ENCODE measurements around the gene ZNHIT2. TPM values are rescaled to one million over a fixed set of nuclear protein-coding genes. Genes with fewer than 3 reads are reported as not detected.

Gene ZNHIT2
- total RNA-seq, 4 donors from 2014 or later, result 4.4 to 12.6 (median 8.2) TPM

DNA sequence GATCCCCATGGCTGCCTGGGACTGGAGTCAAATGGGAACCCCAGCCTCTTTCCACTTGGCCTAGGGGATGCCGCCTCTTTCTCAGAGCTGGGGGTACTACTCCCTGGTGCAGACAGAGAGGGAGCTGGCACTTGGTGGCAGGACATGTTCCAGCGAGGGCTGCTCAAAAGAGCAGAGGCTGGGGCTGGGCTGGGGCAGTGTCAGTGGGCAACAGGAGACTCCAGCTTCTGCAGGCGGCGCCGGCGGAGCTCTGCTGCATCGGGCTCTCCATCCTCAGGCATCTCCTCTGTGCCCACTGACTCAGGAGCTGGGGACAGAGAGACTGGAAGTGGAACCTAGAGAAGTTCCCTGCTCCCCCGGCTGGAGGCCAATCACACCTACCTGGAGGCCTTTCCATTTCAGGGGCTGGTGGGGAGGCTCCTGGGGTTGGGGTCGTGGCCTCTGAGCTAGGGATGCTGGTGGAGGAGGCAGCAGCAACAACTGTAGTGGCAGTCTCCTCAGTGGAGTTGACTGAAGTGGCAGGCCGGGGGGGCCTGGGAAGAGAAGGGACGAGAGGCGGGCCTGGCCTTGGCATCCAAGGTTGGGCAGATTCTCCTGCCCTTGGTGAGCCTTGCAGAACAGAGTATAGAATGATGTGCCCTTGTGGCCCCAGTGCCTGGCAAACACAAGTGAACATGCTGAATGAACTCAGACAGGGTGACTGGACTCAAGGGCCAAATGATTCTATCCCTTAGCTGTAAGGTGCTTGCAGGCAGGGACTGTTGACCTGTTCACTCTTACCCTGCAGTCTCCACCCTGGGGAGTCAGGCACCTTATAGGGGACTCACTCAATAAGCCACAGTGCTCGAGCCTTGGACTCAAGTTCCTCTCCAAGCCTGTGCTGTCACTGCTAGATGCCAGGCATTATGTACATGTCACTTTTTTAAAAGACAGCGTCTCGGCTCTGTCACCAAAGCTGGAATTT is 11.0 kb upstream of the ZNHIT2 start:
- TF ChIP-seq, protein P1, sequence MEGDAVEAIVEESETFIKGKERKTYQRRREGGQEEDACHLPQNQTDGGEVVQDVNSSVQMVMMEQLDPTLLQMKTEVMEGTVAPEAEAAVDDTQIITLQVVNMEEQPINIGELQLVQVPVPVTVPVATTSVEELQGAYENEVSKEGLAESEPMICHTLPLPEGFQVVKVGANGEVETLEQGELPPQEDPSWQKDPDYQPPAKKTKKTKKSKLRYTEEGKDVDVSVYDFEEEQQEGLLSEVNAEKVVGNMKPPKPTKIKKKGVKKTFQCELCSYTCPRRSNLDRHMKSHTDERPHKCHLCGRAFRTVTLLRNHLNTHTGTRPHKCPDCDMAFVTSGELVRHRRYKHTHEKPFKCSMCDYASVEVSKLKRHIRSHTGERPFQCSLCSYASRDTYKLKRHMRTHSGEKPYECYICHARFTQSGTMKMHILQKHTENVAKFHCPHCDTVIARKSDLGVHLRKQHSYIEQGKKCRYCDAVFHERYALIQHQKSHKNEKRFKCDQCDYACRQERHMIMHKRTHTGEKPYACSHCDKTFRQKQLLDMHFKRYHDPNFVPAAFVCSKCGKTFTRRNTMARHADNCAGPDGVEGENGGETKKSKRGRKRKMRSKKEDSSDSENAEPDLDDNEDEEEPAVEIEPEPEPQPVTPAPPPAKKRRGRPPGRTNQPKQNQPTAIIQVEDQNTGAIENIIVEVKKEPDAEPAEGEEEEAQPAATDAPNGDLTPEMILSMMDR (IDR thresholded peaks at IDR 0.05; ENCODE audit: low read depth), result no peak

DNA sequence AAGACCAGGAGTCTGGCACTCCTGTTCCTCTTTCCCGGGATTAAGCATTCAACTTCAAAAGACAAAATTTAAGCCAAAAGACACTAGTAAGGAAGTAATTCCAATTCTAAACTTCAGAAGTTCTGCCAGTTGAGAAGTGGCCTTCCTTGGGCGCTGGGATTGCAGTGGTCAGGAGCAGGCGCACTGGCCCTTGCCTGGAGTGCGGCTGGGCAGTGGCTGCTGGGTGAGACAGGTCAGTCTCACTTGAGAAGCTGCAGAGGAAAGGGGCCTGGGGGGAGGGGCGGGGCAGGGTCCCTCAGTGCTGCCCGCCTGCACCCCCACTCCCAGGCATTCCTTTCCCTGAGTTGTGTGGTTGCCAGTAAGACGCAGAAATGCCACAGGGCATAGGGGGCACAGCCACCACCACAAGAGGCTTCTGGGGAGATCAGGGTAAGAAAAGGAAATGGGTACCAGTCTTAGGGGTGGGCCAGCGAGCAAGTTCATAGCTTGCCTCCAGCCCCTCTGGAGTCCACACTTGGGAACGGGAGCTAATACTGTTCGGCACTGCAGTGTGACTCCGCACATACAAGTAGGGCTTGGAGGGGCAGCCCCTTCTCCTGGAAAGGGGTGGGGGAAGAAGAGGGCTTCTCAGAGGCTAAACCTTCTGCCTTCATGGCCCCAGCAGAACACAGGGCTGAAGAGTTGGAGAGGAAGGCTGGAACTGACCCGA is 10.1 kb upstream of the ZNHIT2 start:
- TF ChIP-seq, protein P1 (IDR thresholded peaks at IDR 0.05; ENCODE audit: low read depth), result no peak

DNA sequence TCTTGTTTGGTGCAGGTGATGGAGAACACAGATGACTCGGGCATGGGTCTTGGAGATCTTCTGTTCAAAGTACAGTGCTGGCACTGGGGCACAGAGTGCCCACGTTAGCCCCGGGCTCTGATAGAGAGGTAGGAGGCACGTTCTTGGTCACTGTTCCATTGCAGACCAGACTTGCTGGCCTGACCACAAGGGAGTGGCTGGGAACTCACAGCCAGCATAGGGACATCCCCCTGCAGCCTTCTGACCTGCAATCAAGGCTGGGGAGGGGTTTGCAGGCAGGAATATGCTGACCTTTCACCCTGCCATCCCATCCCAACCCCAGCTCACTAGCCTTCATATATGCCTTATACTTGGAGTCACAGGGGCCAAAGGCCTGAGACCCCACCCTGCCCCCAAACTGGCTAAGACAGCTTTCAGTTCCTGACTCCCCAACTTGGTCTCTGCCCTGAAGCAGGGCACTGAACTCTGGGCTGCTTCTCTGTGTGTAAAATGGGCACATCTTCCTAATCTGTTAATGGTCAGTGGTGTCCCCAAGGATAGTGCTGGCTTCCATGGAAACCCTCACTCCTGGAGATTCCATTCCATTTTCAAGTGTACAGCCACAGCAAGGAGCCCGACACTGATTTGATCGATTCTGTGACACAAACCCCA is 9.2 kb upstream of the ZNHIT2 start:
- TF ChIP-seq, protein P1 (IDR thresholded peaks at IDR 0.05; ENCODE audit: low read depth), result no peak

DNA sequence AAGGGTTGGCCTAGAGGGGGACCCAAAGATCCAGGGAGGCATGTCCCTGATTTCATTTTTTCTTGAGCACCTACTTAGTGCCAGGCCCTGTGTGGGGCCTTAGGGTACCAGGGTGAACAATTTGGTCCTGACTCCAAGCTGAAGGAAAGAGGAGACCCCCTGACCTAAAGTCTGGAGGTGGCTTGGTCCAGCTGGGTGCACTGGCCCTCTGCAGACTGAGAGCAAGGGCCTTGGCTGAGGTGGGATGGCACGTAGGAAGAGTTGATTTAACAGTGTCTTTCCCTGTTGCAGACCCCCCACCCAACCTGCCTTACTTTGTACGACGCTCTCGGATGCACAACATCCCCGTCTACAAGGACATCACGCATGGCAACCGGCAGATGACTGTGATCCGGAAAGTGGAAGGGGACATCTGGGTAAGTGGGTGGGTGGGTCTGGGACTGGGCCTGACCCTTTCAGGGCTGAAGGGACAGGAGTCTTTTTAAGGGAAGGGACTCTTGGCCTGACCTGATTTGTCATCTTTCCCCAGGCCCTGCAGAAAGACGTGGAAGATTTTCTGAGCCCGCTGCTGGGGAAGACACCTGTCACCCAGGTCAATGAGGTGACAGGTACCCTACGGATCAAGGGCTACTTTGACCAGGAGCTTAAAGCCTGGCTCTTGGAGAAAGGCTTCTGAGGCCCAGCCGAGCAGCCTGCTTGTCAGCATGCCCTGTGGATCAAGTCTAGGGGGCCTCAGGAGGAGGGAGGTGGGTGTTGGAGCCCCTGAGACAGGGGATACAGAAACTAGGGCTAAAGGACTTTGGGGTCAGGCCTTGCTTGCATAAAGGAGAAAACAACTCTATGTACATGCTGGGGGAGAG is 7.9 kb upstream of the ZNHIT2 start:
- TF ChIP-seq, protein P1 (IDR thresholded peaks at IDR 0.05; ENCODE audit: low read depth), result no peak

DNA sequence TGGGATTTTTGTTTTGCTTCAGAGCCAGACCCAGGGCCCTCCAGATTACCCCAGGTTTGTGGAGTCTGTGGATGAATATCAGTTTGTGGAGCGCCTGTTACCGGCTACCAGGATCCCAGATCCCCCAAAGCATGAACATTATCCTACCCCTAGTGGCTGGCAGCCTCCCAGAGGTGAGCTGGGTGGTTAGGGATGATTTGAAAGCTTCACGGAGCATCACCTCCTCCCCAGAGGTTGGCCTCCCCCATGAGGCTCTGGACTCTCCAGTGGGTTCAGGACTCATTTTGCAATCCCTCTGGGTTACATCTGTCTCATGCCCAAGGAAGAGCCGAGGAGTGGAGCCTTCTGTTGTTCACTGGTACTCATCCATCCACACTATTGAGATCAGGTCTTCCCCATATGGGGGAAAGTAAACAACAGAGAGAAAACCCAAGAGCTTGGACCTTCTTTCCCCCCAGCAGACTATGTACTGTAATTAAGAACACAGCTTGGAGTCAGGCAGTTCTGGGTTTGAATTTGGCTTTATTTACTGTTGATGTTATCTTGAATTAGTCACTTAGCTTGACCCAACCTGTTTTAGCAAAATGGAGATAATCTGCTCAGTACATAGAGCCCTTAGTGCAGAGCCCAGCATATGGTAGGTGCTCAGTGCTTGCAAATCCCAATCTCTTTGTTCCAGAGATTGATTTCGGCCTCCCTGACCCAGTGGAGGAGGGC is 7.1 kb upstream of the ZNHIT2 start:
- TF ChIP-seq, protein P1 (IDR thresholded peaks at IDR 0.05; ENCODE audit: low read depth), result no peak

DNA sequence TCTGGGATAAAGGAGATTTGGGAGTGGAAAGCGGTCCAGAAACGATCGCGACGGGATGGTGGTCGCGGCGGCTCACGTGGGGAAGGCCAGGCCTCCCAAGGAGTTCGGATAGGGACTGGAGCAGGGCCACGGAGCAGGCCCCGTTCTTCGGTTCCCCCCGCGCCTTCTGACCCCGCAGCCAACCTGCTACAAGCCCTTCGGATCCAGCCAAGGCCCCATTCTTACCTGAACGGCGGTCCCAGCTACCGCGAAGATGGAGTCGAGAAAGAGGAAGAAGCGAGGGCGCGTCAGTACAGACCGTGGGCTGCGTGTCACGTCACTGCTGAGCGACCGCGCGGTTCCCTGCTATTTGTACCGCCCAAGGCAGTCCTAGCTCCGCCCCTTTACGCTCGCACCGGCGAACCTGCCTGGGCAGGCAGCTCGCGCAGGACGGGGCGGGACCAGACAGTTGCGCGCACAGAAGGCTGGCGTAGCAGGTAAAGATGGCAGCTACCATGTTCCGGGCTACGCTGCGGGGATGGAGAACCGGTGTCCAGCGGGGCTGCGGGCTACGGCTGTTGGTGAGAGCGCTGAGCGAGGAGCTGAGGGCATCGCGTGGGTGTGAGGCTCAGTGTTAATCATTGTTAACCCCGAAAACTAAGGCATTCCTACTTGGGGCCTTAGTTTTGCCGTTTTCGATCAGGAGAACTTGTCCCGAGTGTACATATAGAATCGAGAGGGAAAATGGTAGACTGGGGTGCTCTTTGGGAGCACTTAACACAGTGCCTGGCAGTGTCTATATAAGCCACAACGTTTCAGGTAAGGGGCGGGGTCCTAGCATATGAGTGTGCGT is 4.6 kb upstream of the ZNHIT2 start, which contains the start of the genes FAU and MRPL49:
FAU (minus strand) TSS at position 270 of the 832 bp plus-strand sequence. CDS start 321 bp downstream, outside the sequence.
MRPL49 (plus strand) TSS at position 457 of the 832 bp plus-strand sequence; CDS start at position 483, 26 bp downstream.
- TF ChIP-seq, protein P1 (IDR thresholded peaks at IDR 0.05; ENCODE audit: low read depth), result no peak
